ENCODE measurements around the gene MTHFD2.

MTHFD2 gene

DNA sequence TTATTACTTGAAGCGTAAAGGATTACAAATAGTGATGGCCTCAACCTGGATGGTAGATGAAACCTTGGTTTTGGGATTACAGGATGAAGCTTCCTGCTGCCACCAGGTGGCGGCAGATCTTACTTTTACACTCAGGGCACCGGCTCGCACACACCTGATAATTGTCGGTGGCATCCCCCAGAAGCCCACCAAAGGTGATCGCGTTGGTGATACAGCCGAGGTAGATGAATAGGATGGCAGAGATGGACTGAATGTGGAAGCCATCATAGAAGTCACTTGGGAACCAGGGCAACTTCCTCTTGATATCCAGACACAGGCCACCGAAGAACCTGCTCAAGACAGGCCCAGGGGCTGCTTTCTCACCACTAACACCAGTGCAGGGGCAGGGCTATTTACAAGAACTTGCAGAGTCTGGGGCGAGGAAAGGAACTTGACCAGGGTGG is 51.8 kb downstream of the MTHFD2 start:
- Histone ChIP-seq H3K9ac (ENCODE audit: low read length) (no peak overlapping the region), H3K4me3 (ENCODE audit: low read depth, low read length) (no peak overlapping the region), H3K27ac (ENCODE audit: low read depth, low read length) (no peak overlapping the region), H3K36me3 (ENCODE audit: control insufficient read depth, insufficient read depth, low read length) (no peaks in the 10 kb centered on the region), H3K4me1 (ENCODE audit: control insufficient read depth, insufficient read depth, low read length) (no peaks in the 10 kb centered on the region), H3K9me3 (ENCODE audit: control insufficient read depth, insufficient read depth, low read depth, low read length) (no peaks in the 10 kb centered on the region), H3K27me3 (ENCODE audit: control insufficient read depth, insufficient read depth, low read length) (no peaks in the 10 kb centered on the region)

DNA sequence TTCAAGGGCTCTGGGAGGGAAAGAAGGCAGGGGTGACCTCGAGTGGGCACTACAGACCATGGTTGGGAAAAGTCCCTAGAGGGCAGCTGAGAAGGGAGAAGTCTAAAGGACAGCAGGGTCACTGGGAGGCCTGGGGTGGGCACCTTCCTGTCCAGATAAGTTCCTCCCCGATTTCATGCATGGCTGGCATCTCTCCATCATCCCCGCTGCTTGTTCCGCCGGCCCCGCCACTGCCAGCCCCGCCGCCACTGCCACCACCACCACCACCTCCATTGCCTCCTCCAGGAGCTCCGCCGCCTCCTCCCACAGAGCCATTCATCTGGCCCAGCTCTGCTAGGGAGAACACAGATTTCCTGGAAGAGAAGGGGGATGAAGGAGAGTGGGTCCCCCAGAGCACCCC is 53.6 kb downstream of the MTHFD2 start:
- Histone ChIP-seq H3K4me3 (ENCODE audit: low read depth, low read length) (no peak overlapping the region), H3K27ac (ENCODE audit: low read depth, low read length) (no peak overlapping the region), H3K9ac (ENCODE audit: low read length) (no peak overlapping the region), H3K4me1 (ENCODE audit: control insufficient read depth, insufficient read depth, low read length) (no peaks in the 10 kb centered on the region), H3K27me3 (ENCODE audit: control insufficient read depth, insufficient read depth, low read length) (no peaks in the 10 kb centered on the region), H3K36me3 (ENCODE audit: control insufficient read depth, insufficient read depth, low read length) (no peaks in the 10 kb centered on the region), H3K9me3 (ENCODE audit: control insufficient read depth, insufficient read depth, low read depth, low read length) (no peaks in the 10 kb centered on the region)

DNA sequence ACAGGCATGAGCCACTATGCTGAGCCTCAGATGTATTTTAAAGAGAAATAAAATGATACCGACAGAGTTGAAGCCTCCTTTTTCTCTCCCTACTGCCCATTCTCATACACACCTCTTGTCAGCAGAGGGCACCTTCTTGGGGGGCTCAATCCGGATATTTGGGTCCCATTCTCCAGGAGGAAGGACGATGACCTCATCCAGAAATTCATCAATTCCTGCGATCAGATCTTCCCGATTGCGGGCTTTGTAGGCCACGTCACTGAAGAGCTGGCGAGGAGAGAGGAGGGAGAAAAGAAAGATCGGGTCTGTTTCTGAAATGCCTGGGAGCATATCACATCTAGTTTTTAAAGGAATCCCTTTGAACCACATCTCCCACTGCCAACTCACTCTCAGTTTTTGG is 54.4 kb downstream of the MTHFD2 start:
- no peaks in the 10 kb centered on the region for H3K4me1 ChIP-seq (ENCODE audit: control insufficient read depth, insufficient read depth, low read length)
- no peak overlapping the region for H3K4me3 ChIP-seq (ENCODE audit: low read depth, low read length)
- H3K27ac ChIP-seq (ENCODE audit: low read depth, low read length): no peak overlapping the region
- no peak overlapping the region for H3K9ac ChIP-seq (ENCODE audit: low read length)
- no peaks in the 10 kb centered on the region for H3K36me3 ChIP-seq (ENCODE audit: control insufficient read depth, insufficient read depth, low read length)
- no peaks in the 10 kb centered on the region for H3K27me3 ChIP-seq (ENCODE audit: control insufficient read depth, insufficient read depth, low read length)
- no peaks in the 10 kb centered on the region for H3K9me3 ChIP-seq (ENCODE audit: control insufficient read depth, insufficient read depth, low read depth, low read length)

DNA sequence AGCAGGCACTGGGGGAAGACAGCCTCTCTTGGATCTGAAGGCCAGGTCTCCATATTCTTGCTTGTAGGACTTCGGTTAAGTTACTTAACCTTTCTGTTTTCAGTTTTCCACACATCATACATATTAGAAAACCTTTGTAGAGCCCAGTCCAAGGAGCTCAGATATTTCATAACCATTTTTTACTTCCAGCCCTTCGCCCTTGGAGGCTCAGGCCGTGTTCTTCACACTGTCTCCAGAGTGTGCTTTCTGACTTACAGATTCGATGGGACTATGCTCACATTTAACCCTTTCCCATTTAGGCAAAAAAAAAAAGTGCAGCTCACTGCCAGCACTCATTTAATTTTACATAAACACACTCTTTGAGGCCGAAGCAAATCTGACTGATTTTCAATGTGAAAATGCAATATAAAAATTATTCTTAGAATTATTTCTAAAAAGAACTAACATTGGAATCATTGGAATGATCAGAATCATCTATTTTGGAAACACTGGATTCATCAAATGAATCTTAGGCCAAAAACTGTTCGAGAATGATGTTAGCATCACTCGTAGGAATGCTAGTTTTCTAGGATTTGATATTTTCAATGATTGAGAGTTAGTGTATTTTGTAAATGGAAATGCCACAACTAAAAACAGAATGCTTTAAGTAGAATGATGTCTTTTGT is 55.0 kb downstream of the MTHFD2 start:
- Histone ChIP-seq H3K36me3 (ENCODE audit: control insufficient read depth, insufficient read depth, low read length) (no peaks in the 10 kb centered on the region), H3K27me3 (ENCODE audit: control insufficient read depth, insufficient read depth, low read length) (no peaks in the 10 kb centered on the region), H3K27ac (ENCODE audit: low read depth, low read length) (no peak overlapping the region), H3K4me1 (ENCODE audit: control insufficient read depth, insufficient read depth, low read length) (no peaks in the 10 kb centered on the region), H3K9me3 (ENCODE audit: control insufficient read depth, insufficient read depth, low read depth, low read length) (no peaks in the 10 kb centered on the region), H3K4me3 (ENCODE audit: low read depth, low read length) (no peak overlapping the region), H3K9ac (ENCODE audit: low read length) (no peak overlapping the region)

DNA sequence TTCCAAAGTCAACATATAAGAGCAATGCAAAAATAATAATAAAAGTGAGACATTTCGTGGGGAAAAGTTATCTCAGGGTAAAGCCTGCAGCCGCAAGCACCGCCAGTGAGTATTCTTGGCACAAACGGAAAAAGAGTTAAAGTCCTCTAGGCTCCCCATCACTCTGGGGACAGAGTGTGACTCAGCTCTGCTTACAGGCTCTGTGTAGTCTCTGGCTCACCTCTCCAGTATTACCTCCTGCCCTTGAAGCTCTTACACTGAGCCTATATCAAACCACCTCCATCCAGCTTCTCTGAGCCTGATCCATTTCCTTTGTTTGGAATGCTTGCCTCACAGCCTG is 55.5 kb downstream of the MTHFD2 start:
- no peak overlapping the region for H3K27ac ChIP-seq (ENCODE audit: low read depth, low read length)
- no peak overlapping the region for H3K4me3 ChIP-seq (ENCODE audit: low read depth, low read length)
- H3K27me3 ChIP-seq (ENCODE audit: control insufficient read depth, insufficient read depth, low read length): no peaks in the 10 kb centered on the region
- H3K36me3 ChIP-seq (ENCODE audit: control insufficient read depth, insufficient read depth, low read length): no peaks in the 10 kb centered on the region
- no peaks in the 10 kb centered on the region for H3K4me1 ChIP-seq (ENCODE audit: control insufficient read depth, insufficient read depth, low read length)
- H3K9ac ChIP-seq (ENCODE audit: low read length): no peak overlapping the region
- H3K9me3 ChIP-seq (ENCODE audit: control insufficient read depth, insufficient read depth, low read depth, low read length): no peaks in the 10 kb centered on the region

DNA sequence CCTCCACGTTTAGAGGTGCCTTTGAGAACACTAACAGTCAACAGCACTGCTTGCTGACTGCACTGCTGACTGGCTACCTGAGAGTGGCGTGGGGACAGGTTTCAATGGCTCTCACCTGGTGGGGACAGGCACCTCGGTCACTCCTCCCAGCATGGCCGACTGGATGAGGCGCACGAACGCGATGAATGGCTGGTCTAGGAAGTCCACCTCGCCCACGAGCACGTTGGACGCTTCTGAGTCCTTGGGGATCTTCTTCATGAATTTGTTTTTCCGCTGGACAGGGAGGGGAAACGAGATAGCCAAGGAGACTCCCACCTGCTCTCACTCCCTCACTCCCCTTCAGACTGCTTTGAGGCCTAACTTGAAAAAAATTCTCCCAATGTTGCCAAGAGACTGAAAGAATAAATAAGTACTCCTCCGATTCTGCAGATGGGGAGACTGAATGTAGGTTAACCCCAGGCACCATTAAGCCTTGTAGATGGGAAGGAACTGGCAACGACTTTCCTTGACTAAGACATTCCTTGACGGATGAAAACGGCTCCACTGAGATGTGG is 57.3 kb downstream of the MTHFD2 start:
- Histone ChIP-seq H3K4me1 (ENCODE audit: control insufficient read depth, insufficient read depth, low read length) (peaks cover under 1% of the 10 kb centered on the region; the same call in 1 of the 2 replicates), H3K27ac (ENCODE audit: low read depth, low read length) (no peak overlapping the region), H3K27me3 (ENCODE audit: control insufficient read depth, insufficient read depth, low read length) (no peaks in the 10 kb centered on the region), H3K36me3 (ENCODE audit: control insufficient read depth, insufficient read depth, low read length) (no peaks in the 10 kb centered on the region), H3K9me3 (ENCODE audit: control insufficient read depth, insufficient read depth, low read depth, low read length) (no peaks in the 10 kb centered on the region), H3K4me3 (ENCODE audit: low read depth, low read length) (no peak overlapping the region), H3K9ac (ENCODE audit: low read length) (no peak overlapping the region)

DNA sequence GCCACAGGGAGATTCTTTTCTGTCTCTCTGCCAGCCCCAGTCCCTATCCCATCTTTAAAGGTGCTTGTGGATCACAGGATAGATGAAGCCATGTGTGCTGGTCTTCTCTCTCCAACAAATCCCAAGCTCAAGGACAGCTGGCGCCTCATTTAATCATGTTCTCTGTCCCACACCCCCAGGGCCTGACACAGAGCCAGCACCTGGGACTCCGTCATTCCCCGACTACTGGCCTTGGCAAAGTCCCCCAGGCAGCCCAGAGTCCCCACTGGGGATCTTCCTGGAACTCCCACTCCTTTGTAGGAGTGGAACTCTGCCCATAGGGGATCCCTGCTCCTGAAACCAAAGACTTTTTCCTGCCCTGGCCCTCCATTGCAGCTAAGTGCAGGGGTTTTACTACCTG is 60.8 kb downstream of the MTHFD2 start:
- Histone ChIP-seq H3K9ac (ENCODE audit: low read length) (no peak overlapping the region), H3K36me3 (ENCODE audit: control insufficient read depth, insufficient read depth, low read length) (no peaks in the 10 kb centered on the region), H3K9me3 (ENCODE audit: control insufficient read depth, insufficient read depth, low read depth, low read length) (no peaks in the 10 kb centered on the region), H3K4me1 (ENCODE audit: control insufficient read depth, insufficient read depth, low read length) (peaks cover 6% of the 10 kb centered on the region; the same call in 1 of the 2 replicates), H3K4me3 (ENCODE audit: low read depth, low read length) (no peak overlapping the region), H3K27ac (ENCODE audit: low read depth, low read length) (no peak overlapping the region), H3K27me3 (ENCODE audit: control insufficient read depth, insufficient read depth, low read length) (no peaks in the 10 kb centered on the region)

DNA sequence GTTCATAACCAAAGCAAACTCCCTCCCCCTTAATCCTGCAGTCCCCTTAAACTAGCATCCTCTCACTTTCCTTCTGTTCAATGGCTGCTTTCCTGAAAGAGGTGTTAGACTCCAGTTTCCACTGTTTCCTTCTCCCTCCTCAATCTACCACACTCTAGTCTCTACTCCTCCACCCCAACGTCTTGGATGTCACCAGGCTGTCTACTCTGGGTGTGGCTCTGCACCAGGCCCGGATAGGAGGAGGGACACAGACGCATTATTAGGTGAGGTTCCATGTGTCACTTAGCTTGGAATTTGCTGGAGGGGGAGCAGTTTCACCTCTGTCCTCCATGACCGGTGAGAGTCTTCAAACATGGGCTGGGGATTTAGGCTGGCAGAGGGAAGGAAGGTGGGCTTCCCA is 61.3 kb downstream of the MTHFD2 start:
- Histone ChIP-seq H3K4me3 (ENCODE audit: low read depth, low read length) (no peak overlapping the region), H3K36me3 (ENCODE audit: control insufficient read depth, insufficient read depth, low read length) (no peaks in the 10 kb centered on the region), H3K27ac (ENCODE audit: low read depth, low read length) (no peak overlapping the region), H3K9ac (ENCODE audit: low read length) (no peak overlapping the region), H3K9me3 (ENCODE audit: control insufficient read depth, insufficient read depth, low read depth, low read length) (no peaks in the 10 kb centered on the region), H3K27me3 (ENCODE audit: control insufficient read depth, insufficient read depth, low read length) (no peaks in the 10 kb centered on the region), H3K4me1 (ENCODE audit: control insufficient read depth, insufficient read depth, low read length) (peaks cover 6% of the 10 kb centered on the region; the same call in 1 of the 2 replicates)

DNA sequence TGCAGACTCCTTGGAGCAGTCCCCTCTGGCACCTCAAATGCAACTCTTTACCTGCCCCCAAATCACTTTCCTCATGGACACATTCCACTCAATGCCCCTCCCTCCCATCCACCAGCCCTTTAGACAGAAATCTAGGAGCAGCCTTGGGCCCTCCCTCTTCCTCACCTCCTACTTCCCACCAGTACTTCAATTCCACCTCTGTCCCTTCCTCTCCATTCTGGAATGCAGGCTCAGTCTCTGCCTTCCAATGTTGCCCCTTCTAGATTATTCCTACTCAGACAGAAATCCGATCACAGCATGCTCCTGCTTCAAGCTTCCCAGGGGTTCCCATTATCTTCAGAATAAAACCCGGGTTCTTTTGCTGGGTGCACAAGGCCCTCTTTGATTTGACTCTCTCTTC is 62.1 kb downstream of the MTHFD2 start:
- Histone ChIP-seq H3K9me3 (ENCODE audit: control insufficient read depth, insufficient read depth, low read depth, low read length) (no peaks in the 10 kb centered on the region), H3K4me1 (ENCODE audit: control insufficient read depth, insufficient read depth, low read length) (peaks cover 6% of the 10 kb centered on the region; the same call in 1 of the 2 replicates), H3K27ac (ENCODE audit: low read depth, low read length) (no peak overlapping the region), H3K36me3 (ENCODE audit: control insufficient read depth, insufficient read depth, low read length) (no peaks in the 10 kb centered on the region), H3K27me3 (ENCODE audit: control insufficient read depth, insufficient read depth, low read length) (no peaks in the 10 kb centered on the region), H3K4me3 (ENCODE audit: low read depth, low read length) (no peak overlapping the region), H3K9ac (ENCODE audit: low read length) (no peak overlapping the region)

DNA sequence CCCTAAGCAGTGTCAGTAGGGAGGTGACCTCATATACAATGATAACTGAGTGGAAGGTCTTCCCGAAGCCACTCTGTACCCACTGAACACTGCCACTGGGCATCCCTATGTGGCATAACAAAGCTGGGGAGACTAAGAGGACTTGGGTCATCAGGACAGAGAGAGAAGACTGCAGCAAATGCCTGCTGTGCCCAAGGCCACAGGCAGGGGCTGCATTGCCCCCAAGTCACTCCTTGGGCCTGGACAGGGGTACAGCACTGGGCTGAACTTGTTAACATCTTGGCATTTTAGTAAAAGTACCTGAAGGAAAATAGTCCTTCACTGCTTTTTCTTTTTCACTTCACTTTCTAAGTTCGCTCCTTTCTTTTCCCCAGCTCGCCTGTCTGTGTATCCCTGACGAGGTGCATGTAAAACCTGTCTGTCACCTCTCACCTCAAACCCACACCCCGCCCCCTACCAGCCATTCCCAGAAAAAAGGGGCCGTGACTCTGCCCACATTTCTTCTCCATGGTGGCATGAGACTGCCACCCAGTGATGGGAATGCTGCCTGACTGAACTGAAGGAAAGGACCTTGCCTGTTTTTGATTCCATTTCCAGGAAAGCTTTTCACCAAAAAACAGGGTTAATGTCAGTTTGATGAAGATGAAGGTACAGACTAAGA is 62.9 kb downstream of the MTHFD2 start:
- no peaks in the 10 kb centered on the region for H3K27me3 ChIP-seq (ENCODE audit: control insufficient read depth, insufficient read depth, low read length)
- H3K4me1 ChIP-seq (ENCODE audit: control insufficient read depth, insufficient read depth, low read length): peaks cover 6% of the 10 kb centered on the region; the same call in 1 of the 2 replicates
- no peaks in the 10 kb centered on the region for H3K36me3 ChIP-seq (ENCODE audit: control insufficient read depth, insufficient read depth, low read length)
- no peaks in the 10 kb centered on the region for H3K9me3 ChIP-seq (ENCODE audit: control insufficient read depth, insufficient read depth, low read depth, low read length)
- H3K9ac ChIP-seq (ENCODE audit: low read length): no peak overlapping the region
- H3K4me3 ChIP-seq (ENCODE audit: low read depth, low read length): no peak overlapping the region
- H3K27ac ChIP-seq (ENCODE audit: low read depth, low read length): no peak overlapping the region

DNA sequence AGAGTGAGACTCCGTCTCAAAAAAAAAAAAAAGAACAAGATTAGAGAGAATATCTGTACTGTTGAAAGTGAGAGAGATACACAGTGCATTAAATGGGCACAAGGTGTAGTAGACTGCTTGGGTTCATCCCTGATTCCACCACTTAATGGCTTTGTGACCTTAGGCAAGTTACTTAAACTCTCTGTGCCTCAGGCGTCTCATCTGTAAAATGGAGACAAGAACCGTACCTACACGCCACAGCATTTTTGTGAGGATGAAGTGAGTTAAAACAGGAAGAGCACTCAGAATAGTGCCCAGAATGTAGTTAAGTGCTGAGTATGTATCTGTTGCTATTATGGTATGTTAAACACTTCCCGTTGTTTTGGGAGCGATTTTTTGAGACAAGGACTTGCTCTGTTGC is 64.3 kb downstream of the MTHFD2 start:
- Histone ChIP-seq H3K9ac (ENCODE audit: low read length) (no peak overlapping the region), H3K36me3 (ENCODE audit: control insufficient read depth, insufficient read depth, low read length) (no peaks in the 10 kb centered on the region), H3K27ac (ENCODE audit: low read depth, low read length) (no peak overlapping the region), H3K27me3 (ENCODE audit: control insufficient read depth, insufficient read depth, low read length) (no peaks in the 10 kb centered on the region), H3K9me3 (ENCODE audit: control insufficient read depth, insufficient read depth, low read depth, low read length) (no peaks in the 10 kb centered on the region), H3K4me3 (ENCODE audit: low read depth, low read length) (no peak overlapping the region), H3K4me1 (ENCODE audit: control insufficient read depth, insufficient read depth, low read length) (peaks cover 6% of the 10 kb centered on the region; the same call in 1 of the 2 replicates)
